Cardiac fibroblast (primary cell): ENCODE data around the gene ENOSF1.

ENCODE experiments used
- DNase-seq, 2 donors: peaks; one replicate each; pipeline versions ENCODE4 v3.0.0 to v3.0.0-alpha.2; 2010; ENCODE audit warnings: low read depth in 2 of 2
- H3K4me3 ChIP-seq, 2 donors: replicated peaks in 1 of 2; 1 replicate in 1 of 2; 2 replicates in 1 of 2; pipeline ENCODE4 v1.5.1; 2011; ENCODE audit warnings: low read depth in 2 of 2, low read length in 2 of 2, mild to moderate bottlenecking in 2 of 2, moderate library complexity in 1 of 2
- TF ChIP-seq, protein P1 (sequence below): IDR thresholded peaks from one replicate; pipeline ENCODE4 v1.5.1; 2011; ENCODE audit warnings: low read depth, mild to moderate bottlenecking, low read length, inconsistent platforms

The ENOSF1 gene

DNA sequence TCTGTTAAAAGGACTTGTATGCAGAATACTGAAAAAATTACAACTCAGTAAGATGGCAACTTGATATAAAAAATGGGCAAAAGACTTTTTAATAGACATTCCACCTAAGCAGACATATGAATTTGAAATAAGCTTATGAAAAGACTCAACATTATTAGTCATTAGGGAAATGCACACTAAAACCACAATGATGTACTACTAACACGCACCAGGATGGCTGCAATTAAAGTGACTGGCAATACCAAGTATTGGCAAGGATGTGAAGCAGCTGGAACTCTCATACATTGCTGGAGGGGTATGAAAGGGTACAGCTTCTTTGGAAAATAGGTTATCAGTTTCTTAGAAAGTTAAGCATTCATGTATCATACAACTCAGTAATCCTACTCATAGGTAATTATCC lies 3.2 kb upstream of the ENOSF1 start:
- H3K4me3 ChIP-seq, result no peak overlapping the region
- peak; percentile 56 to 87 for DNase-seq
- TF ChIP-seq, protein P1, sequence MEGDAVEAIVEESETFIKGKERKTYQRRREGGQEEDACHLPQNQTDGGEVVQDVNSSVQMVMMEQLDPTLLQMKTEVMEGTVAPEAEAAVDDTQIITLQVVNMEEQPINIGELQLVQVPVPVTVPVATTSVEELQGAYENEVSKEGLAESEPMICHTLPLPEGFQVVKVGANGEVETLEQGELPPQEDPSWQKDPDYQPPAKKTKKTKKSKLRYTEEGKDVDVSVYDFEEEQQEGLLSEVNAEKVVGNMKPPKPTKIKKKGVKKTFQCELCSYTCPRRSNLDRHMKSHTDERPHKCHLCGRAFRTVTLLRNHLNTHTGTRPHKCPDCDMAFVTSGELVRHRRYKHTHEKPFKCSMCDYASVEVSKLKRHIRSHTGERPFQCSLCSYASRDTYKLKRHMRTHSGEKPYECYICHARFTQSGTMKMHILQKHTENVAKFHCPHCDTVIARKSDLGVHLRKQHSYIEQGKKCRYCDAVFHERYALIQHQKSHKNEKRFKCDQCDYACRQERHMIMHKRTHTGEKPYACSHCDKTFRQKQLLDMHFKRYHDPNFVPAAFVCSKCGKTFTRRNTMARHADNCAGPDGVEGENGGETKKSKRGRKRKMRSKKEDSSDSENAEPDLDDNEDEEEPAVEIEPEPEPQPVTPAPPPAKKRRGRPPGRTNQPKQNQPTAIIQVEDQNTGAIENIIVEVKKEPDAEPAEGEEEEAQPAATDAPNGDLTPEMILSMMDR, result no peak

DNA sequence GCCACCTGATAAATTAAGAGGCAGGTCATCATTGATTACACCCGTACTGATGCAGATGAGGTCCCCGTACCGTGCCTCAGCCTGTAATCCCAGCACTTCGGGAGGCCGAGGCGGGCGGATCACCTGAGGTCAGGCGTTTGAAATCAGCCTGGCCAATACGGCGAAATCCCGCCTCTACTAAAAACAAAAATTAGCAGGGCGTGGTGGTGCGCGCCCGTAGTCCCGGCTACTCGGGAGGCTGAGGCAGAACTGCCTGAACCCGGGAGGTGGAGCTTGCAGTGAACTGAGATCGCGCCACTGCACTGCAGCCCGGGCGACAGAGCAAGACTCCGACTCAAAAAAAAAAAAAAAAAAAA lies 683 bp upstream of the ENOSF1 start:
- no peak for DNase-seq
- H3K4me3 ChIP-seq, result peak overlapping the region; percentile 53 to 72
- TF ChIP-seq, protein P1, result no peak

DNA sequence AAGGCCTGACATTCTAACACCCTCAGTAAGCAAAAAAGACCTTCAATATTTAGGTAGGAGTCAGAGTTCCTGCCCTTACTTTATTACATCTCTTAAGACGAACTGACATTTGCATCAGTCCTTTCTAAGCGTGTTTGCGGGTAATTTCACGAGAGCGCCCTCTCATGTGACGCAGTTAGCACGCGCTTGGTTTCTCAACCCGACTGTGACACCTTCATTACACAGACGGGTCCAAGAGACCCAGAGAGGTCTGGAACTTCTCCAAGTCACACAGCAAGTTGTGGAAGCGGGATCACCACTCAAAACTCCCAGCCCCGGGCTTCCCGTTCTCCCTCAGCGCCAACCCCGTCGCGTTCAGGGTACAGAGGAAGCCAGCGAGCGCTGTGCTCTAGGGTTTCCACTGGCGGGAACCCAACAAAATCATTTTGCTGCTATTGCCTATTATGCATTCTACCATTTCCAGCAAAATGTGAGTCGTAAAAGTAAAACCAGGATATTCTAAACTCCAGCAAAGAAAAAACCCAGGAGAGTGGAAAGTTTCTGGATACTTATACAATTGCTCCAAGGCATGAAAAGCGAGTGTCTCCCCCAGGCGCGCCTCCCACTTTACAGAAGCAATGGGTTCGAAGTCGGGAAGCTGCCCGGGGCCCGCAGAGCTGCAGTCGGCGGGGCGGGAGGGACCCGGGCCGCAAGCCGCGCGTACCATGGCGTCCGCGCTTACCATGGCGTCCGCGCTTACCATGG lies 601 bp downstream of the ENOSF1 start:
- peak; percentile 92 to 96 for DNase-seq
- TF ChIP-seq, protein P1, result no peak
- H3K4me3 ChIP-seq, result peak overlapping the region; percentile 66 to 72

DNA sequence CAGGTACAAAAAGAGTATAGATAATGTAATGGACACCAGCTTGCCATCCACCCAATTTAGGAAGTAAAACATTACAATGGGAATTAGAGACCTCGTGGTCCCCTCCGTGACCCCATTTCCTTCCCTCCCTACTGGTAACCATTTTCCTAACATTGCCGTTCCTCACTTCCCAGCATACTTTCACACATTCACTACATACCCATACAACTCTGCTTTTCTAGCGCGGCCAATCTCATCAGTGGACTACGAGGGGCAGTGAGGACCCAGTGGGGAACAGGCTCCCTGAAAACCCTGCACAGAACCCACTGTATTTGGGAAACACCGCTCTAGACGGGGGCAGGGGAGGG lies 1.1 kb downstream of the ENOSF1 start:
- no peak for DNase-seq
- TF ChIP-seq, protein P1, result no peak
- H3K4me3 ChIP-seq, result peak overlapping the region; percentile 66 to 72

DNA sequence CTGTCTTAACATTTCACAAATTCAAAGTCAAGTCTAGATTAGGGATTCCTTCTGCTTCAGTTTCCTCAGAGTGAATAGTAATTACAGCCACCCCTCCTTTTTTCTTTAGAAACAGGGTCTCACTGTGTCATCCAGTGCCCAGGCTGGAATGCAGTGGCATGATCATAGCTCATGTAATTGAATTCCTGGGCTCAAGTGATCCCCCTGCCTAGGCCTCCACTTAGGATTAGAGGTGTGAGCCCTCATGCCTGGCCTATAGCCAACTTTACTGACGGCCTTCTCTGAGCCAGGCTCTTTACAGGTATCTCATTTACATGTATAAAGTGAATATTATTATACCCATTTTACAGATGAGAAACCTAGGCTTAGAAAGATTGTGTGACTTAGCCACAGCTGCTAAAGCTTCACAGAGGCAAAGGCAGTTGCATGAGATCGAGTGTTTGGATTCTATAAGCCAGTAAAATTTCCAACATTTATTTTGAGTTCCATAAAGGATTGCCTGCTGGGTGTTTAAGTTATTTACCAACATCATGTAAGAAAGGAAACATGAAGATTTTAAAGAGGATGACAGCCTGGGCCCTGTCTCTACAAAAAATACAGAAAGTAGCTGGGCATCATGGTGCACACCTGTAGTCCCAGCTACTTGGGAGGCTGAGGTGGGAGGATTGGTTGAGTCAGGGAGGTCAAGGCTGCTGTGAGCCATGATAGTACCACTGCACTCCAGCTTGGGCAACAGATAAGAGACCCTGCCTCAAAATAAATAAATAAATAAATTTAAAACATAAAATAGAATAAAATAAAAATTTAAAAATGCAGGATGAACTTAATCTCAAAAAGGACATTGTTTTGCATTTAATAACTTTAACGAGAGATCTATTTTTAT lies 1.8 kb downstream of the ENOSF1 start:
- TF ChIP-seq, protein P1, result no peak
- DNase-seq, result no peak

DNA sequence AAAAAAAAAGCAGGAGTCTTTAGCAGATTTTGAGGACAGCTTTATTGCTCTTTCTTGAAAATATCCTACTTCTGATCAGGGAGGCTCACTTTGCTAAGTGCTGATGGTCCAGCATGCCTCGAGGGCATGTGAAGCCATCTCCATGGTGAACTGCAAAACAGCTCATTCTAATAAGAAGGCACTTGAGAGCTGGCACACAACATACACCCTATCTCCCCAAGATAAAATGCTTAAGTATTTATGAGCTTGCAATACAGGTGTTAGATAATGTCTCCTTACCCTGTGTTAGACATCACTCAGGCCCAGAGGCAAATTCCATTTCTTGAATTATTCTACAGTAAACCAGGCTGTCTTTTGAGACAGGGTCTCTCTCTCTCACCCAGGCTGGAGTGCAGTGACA lies 2.7 kb downstream of the ENOSF1 start:
- no peak for DNase-seq
- no peak overlapping the region for H3K4me3 ChIP-seq
- TF ChIP-seq, protein P1, result no peak

More for the DNA sequence above, 1.8 kb downstream of the ENOSF1 start:
- H3K4me3 ChIP-seq, result peak overlapping the region; percentile 66 to 72
